HS-5 (cell line): Measurements from ENCODE around the gene ZNF692.

ENCODE experiments used
- DNase-seq: peaks from one replicate; pipeline ENCODE4 v3.0.0-alpha.2; 2012; ENCODE audit warnings: low read depth

Gene ZNF692

DNA sequence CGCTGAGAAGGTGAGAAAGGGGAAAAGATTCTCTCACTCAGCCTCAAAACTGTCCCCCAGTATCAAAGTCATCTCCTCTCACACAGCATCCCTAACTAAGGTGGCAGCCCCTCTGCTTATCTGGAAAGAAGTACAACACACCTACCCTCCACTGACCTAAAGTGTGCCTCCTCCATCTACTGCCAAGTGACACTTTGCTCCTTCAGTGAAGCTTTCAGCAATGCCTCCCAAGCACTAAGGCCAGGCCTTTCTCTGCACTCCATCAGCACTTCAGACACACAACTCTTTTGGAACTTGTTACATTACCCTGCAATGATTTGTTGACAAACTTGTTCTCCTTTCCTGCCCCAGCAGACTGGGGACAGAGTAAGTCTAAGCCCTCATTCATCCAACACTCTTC, 34.6 kb downstream of the ZNF692 start:
- no peak for DNase-seq

DNA sequence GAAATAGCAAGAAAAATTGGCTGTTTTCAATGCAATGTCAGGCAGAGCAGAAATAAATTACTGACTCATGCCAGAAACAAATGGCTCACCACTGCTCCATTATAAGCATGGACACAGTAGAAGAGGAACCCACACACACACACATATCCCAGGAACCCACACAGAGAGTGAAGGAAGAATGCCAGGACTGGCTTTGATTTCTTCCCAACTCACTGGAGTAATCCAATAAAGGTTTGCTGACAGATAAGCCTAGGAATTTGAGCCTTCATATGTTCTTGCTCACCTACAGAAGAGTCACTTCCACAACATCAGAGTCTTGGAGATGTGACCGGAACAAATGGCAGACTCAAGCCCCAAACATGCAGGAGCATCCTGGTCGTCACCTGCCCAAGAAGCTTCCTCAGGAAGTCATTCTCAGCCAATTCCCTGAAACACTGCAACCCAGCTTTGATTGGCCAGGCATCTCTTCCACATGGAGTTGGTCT, 35.3 kb downstream of the ZNF692 start:
- peak; percentile 91 for DNase-seq

DNA sequence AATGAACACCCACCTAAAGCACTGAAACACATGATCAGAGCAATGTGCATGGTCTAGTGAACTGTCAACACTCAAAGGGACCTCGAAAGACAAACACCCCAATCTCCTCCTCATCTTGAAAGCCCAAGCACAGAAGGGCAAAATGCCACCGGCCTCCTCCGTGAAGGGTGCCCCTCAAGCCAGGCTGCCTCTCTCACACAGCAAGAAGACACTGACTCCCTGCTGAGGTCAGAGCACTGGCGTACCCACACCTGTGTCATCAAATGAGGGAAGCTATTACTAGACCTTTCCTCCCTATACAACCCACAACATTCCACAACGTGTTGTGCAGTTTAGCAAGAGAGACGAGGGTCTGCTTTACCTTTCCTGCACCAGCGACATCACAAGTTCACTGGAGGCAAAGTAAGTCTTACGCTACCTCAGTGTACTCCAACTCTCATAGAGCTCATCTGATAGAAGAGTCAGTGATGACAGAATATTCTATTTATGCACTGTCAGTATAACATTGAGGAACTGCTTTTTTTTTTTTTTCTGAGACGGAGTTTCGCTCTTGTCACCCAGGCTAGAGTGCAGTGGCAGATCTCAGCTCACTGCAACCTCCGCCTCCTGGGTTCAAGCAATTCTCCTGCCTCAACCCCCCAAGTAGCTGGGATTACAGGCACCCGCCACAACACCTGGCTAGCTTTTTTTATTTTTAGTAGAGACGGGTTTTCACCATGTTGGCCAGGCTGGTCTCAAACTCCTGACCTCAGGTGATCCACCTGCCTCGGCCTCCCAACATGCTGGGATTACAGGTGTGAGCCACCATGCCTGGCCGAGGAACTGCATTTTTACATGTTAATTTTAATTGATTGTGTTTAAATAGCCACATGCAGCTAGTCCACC, 36.5 kb downstream of the ZNF692 start:
- no peak for DNase-seq

DNA sequence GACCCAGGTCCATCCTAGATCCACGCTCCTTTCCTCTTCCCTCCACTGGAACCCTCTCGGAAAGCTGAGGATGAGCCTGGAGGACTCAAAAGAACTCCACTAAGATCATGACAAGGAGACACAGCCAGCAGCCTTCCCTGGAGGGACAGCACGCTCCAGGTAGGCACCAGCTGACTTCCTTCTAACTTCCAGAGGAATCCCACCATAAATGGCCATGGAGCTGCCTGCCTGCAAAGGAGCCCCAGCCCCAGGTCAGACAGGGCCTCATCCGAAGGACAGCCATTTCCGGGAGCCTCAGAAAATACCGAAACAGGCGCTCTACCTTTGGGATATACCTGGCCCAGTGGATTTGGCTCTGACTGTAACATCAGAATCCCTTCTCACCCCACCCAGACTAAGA, 37.2 kb downstream of the ZNF692 start:
- no peak for DNase-seq

DNA sequence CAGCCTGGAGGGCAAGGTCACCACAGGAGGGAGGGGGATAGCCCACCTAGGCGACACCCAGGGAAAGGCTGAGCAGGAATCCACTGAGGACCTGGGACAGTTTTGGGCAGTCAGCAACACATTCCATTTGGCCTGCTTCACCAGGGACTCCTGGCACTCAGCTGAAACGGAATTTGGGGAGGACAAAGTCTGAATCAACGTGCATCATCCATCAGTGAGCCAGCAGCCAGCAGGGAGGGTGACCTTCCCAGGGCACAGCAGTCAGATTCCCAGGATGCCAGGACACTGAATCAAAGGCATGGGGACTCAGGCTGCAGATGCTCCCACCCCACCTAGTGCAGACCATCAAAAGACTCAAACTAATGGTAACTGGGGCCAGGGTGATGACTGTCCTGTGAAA, 37.8 kb downstream of the ZNF692 start:
- DNase-seq, result peak; percentile 93

DNA sequence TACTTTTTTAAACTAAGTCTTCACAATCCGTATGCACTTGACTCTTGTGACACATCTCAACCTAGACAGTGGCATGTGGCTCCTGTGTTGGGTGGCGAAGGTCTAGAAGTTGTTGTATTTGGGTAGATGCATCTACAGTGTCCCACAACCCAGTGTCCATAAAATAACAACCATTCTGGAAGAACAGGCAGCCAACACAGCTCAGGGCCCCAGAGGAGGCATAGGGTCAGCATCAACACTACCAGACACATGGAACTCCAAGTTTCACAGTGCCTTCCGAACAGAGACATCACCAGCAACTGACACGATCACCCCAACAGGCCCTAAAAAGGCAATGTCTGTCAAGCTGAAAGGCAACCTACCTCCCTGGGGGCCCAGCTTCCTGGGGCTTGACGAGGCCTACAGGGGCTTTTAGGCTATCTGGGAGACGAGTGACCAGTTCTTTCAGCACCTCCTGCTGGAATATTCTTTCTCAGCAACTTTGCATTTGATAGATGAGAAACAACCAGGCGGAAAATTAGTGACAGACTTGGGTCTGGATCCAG, 38.8 kb downstream of the ZNF692 start:
- DNase-seq, result no peak

DNA sequence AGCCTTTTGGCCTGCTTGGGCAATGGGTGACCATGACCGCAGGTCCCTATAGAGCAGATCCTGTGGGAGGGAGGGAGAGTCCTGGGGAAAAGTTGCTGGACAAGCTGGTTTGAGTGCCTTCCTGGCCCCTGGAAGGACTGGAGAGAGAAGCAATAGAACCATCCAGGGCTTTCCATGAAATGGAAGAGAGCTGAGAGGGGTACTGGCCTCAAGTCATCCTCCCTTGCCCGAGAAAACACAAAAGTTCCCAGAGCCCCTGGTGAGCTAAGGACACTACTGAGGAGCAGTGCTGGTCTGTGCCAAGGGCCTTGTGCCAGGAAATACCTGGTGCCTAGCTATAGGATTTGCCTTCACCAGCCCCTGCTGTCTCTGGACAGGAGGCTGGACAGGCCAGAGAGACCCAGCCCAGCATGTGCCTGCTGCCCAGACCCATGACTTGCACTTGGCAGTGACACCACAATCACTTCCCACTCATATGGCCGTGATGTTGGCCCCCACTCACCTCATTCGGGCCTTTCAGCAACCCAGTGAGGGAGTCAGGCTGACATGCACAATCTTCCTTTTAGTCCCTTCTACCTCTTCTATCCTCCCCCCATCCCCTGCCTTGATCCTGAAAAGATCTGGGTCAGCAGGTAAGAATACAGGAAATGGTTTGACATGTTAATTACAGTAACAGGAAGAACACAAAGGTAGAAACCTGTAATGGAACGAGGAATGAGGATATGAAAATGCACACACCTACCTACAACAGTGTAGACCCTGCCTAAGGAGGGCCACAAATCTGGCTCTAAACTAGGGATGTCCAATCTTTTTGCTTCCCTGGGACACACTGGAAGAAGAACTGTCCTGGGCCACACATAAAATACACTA, 40.1 kb downstream of the ZNF692 start:
- DNase-seq, result no peak

DNA sequence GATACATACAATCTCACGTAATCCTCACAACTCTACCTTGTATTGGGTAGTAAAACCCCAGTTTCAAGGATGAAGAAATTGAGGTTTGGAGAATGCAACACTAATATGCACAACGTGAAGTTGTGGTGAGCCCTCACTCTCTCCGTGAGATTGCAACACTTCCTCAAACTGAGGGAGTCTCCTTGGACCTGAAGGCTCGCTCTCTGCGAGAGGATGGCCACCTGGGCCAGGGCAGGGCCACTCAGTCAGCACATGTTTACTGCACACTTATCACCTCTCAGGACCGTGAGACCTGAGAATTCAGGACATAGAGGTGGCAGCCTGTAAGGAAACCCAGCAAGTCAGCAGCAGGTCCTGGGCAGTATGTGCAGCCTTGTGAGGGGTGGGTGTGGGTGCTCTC, 41.8 kb downstream of the ZNF692 start:
- no peak for DNase-seq

DNA sequence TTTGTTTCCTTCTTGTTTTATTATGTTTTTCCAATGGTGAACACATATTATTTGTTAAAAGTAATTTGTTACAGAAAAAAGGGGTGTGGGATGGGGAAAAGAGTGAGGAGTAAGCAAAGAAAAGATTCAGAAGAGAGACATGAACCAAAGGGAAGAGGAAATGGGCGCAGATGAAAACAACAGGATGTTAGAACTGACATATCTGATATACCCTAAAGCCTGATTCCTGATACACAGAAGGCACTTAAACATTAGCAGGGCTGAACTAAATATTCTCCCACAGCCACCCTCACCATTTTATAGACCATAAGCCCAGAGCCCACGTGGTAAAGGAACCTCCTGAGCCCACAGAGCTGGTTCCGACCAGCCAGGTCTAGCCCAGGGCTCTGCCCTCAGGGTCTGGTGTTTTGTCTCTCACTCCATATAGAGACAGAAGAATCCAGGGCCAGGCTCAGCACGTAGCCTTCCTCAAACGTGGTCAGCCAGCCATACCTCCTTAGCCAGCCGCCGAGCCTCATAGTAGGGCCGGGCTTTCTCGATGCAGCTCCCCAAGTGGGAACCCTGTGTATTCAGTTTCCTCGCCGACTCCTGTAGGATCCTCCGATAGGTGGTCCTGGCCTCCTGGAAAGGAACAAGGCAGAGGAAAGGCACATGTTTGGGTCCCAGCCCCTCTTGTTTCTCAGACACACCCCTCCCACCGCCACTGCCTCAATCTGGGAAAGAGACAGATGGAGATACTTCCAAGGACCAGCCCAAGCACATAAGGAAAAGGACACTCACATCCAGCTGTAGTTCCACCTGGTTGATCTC, 42.6 kb downstream of the ZNF692 start:
- no peak for DNase-seq

DNA sequence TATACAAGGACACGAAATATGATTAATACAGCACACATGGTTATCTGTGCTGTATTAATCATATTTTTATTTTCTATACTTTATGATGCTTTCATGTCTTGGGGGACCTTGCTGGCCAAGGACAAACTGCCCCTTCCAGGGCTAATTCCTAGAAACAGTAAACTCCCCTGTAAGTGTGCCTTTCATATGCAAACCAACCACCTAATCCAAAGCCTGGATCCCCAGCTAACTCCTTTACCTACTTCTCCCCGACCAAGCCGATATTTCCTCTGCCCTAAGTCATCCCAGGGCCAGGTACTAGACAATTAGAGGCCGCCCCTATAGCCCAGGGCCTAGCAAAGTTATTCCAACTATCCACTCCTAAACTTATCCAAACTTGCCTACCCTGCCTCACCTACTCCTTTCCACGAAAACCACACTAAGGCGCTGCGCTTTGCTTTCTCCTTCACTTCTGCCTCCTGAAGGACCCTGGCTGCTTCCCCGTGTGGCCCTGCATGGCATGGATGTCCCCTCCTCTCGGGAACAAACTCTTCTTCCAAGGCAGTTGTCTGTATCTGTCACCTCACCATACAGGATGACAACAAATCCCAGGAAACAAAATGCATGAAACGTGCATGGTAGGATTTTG, 43.4 kb downstream of the ZNF692 start:
- DNase-seq, result no peak

DNA sequence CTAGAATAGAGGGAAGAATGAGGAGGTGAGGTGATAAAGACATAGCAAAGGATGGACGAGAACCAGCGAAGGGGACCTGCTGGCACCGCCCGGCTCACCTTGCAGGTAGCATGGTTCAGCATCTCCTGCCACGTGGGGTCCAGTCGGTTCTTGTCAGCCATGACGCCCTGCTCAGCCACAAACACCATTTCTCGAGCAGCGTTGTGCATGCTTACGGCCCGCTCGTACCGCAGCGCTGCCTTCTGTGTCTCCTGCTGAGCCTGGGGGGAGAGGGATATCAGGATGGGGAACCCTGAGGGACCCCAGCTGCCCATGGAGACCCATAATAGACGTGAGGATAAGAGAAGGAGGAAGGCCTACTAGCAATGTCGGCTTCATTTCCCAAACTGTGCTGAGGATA, 44.5 kb downstream of the ZNF692 start:
- no peak for DNase-seq

DNA sequence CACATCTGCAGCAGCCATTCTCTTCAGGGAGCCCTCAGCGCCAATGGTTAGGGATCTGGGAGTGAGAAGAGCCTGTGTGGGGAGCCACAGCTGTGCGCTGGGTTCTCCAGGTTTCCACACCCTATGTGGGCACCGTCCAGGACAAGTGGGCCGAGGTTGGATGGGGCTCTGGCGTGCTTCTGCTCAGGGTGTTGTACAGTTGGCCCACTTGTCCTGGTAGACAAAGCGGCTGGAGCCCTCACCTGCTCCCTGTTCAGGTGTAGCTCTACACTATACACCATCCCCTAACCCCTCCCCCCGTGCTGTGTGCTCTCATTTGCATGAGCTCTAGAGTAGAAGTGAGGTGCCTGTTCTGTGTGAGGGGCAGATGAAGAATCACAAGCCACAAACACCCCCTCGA, 45.3 kb downstream of the ZNF692 start:
- no peak for DNase-seq

DNA sequence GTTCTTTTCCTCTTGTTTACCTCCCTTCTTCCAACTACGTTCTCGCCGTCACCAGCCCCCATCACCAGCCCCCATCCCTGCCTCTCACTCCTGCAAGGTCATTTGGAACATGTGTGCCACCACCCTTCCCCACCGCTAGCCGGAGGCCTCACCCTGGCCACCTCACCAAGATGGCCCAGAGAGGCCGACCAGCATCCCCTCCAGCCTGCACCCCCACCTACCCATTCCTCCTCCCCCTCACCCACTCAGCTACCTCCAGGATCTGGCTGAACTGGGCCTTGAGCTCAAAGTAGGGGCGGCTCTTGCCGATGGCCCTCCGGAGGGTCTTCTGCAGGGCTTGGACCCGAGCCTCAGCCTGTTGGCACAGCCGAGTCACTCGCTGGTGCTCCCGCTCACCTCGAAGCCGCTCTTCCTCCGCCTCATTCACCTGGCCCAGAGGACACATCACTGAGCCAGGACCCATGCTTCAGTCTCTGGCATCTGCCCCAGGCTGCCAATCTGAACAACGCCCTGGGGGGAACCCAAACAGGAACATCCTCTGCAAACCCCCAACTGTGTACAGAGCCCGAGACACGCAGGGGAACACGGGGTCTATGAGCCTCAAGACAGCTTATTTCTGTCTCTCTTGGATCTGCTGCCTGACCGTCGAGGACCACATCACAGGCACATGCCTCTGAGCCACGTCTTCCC, 46.0 kb downstream of the ZNF692 start:
- no peak for DNase-seq

DNA sequence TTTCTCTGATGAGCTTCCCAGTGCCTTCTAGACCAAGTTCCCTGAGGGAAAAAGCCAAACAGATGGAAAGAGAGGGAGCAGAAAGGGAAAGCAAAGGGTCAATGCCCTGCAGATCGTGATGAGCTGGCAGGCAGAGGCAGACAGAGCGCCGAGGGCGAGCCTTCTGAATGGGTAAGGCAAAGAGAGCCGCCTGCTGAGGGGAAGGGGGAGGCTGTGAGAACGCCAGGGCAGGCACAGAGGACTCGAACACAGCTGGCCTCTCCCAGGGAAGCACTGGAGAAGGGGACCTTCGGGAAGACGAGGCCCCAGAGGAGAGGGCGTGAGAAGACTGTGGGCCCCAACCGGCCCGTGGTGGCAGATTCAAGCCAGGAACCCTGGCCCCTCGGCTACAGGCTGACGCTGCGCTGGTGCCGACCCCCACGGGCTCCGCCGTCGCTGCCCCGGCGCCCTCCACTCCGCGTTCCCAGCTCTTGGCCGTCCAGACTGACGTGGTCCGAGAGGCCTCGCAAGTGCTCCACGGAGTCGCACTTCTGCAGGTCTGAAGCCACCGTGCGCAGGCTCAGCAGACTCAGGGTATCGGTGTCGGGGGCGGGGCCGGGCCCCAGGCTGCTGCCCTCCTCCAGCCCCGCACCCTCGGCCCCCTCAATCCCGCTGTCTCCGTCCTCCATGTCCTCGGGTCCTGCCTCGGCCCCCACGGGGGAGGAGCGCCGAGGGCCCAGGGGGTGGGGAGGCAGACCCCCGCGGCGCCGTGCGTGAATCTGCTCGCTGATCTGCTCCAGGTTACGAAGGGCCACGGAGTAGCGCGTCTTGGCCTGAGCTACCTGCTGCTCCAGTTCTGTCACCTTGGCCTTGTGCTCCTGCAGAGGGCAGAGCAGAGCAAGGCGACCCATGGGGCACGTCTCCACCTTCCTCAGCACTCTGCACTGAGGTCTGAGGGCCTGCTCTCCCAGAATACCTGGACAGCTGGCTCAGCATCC, 47.1 kb downstream of the ZNF692 start:
- no peak for DNase-seq

DNA sequence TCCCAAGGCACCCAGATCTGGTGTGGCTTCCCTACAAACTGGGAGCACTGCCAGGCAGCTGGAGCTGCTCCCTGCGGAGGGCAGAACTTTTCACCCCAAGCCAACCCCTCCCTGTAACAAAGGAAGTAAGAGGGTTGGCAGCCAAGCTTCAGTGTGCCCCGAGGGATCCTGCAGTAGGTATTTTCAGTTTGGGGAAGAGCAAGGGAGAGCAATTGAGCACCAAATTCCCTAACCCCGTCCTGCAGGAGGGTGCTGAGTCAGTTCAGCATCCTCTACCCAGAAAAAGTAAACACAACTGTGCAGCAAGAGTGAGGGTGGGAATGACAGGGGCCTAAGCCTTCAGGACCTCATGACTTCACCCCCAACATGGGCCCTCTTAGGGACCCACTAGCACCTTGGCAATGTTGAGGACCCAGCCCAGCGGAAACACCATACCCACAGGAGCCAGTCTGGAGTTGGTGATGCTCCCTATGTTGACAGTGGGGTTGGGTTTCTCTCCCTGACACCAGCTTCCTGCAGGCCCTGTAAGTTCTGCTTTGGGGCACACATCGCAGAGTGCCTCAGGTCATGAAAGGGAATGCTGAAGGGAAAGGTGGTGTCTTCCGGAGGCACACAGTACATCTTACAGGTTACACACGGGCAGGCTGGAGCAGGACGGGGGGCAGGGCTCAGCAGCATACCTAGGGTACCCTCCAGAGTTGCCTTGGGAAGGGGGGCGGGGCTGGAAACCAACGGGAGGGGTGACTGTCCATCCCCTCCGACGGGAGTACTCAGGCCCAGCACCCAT, 48.0 kb downstream of the ZNF692 start:
- DNase-seq, result no peak

DNA sequence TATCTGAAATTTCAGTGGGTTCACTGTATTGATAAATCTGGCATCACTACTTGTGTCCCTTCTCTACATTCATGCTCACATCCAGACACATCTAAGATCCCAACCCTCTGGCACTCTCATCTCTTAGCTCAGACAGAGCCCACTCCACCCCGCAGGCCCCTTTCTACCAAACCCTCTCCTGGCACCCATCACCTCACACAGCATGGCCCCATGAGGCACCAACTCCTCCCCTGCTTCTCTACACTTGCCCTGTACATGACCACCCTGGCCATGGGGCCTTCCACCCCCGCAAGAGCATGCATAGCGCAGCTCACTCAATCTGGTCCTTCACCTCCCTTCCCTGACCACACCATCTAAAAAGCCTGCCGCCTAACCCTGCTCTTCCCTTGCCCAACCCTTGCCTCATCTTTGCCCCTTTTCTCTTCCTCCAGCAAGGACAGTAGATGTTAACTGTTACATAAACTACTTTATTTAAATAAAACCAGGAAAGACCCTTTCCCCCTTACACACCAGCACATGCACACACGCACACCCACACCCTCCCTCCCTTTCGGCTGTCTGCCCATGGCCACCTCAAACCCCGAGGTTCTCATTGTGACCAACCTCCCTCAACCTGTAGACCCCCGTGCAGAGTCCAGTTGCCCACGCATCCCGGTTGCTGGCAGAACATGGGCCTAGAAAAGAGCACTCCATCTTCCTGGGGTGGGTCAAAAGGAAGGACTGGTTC, 48.7 kb downstream of the ZNF692 start:
- DNase-seq, result no peak

DNA sequence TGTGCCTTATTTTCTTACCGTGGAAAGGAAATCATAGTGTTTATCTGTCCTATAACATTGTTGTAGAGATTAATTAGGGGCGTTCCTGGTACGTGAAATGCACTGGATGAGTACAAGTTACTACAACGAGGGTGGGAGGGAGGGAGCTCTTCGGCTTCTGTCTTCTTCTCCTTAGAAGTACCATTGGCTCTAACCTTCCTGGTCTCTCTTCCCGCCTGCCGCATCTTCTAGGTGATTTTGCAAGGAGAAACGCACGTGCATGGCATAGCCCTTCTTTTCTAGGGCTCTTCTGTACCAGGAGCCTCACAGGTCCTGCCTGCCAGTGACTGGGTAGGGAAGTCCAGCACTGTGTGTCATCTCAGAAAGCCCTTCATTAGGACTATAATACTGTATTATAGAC, 50.0 kb downstream of the ZNF692 start:
- no peak for DNase-seq
